ENCODE data around the gene COX7A2L. TPM values are rescaled to one million over a fixed set of nuclear protein-coding genes. Genes with fewer than 3 reads are reported as not detected.

Gene COX7A2L
- total and polyA plus RNA-seq, 9 of the 15 experiments (the other 6 are each of a cell fraction or from before 2014, with no cell fraction given) = 118 to 481 (median 163) TPM

DNA sequence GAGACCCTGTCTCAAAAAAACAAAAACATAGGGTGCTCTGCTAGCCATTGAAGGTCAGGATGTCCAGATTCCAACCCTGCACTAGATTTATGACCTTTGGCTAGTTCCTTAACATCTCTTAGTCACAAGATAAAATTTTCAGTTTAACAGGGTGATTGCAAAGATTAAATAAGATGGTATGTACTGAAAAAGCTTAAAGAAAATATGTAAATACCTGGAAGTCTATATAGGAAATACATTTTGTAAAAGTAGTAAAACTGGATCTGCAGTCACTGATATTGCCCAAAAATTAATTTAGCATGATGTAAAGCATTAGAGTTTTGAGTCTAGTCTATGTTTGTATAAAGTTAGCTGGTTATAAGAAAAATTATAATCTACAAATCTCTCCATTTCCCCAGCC is 5.4 kb upstream of the COX7A2L start:
- Histone ChIP-seq H3K4me3 (no peak overlapping the region), H3K9me1 (ENCODE audit: control insufficient read depth, insufficient read depth, low read length) (no peaks in the 10 kb centered on the region), H4K20me1 (replicated peaks; ENCODE audit: control insufficient read depth, insufficient read depth, low read length) (no peaks in the 10 kb centered on the region), H3K79me2 (ENCODE audit: control insufficient read depth, insufficient read depth, low read length) (no peaks in the 10 kb centered on the region), H3K4me2 (ENCODE audit: insufficient read depth, low read length) (no peak overlapping the region), H3K27me3 (ENCODE audit: control insufficient read depth in 2 of 2, insufficient read depth in 2 of 2, low read length in 2 of 2) (peaks cover 7 to 21% of the 10 kb centered on the region in 2 experiments), H3K4me1 (replicated peaks in 1 of 2; ENCODE audit: control insufficient read depth in 2 of 2, insufficient read depth in 2 of 2, low read length in 2 of 2) (peaks cover 4 to 5% of the 10 kb centered on the region in 2 experiments; a peak in 3 of 5 replicates), H3K9me3 (replicated peaks; ENCODE audit: control insufficient read depth, insufficient read depth, low read depth, low read length) (no peaks in the 10 kb centered on the region), H2AFZ (ENCODE audit: low read depth, low read length) (no peak overlapping the region), H3K27ac (ENCODE audit: extremely low read depth, low read depth, low read length) (no peak overlapping the region), H3K9ac (ENCODE audit: insufficient read depth in 1 of 2, low read depth in 2 of 2, low read length in 2 of 2) (no peak overlapping the region), H3K36me3 (ENCODE audit: control insufficient read depth, insufficient read depth, low read length) (no peaks in the 10 kb centered on the region)
- intact Hi-C loops (cut with micrococcal nuclease) = no loop called here
- ATAC-seq (no peak), FAIRE-seq (no peak), DNase-seq (ENCODE audit: extremely low read depth in 1 of 4, low spot score in 3 of 4) (no peak)
- no TSS peak for BruUV-seq (replicated peaks)
- ChIA-PET POLR2A (interaction anchor here (0.6 kb wide), 1 partner anchor 430 kb away, joined by 3 read pairs; no protein-coding TSS in a partner anchor), CTCF (ENCODE audit: low intra/inter-chr PET ratio) (no interaction called here)
- in situ Hi-C loops (cut with MboI) = no loop called here
- TF ChIP-seq CSDE1 (IDR thresholded peaks at IDR 0.05) (no peak), ARID3B (CRISPR knock-in tag; IDR thresholded peaks at IDR 0.05; ENCODE audit: borderline replicate concordance) (no peak), CBFB (CRISPR knock-in tag; IDR thresholded peaks at IDR 0.05) (no peak), TFAP4 (CRISPR knock-in tag; IDR thresholded peaks at IDR 0.05; ENCODE audit: borderline replicate concordance) (no peak), ETV5 (CRISPR knock-in tag; IDR thresholded peaks at IDR 0.05; ENCODE audit: low read depth) (no peak), MYC (IDR thresholded peaks at IDR 0.05; ENCODE audit: low read depth, low read length) (no peak), MYC (CRISPR knock-in tag; IDR thresholded peaks at IDR 0.05; ENCODE audit: borderline replicate concordance, low read depth) (no peak), NFIX (CRISPR knock-in tag; IDR thresholded peaks at IDR 0.05; ENCODE audit: low read depth) (no peak), ZNF431 (CRISPR knock-in tag; IDR thresholded peaks at IDR 0.05) (no peak), ZBTB5 (IDR thresholded peaks at IDR 0.05) (no peak), ZNF232 (CRISPR knock-in tag; IDR thresholded peaks at IDR 0.05) (no peak), SUPT5H (IDR thresholded peaks at IDR 0.05) (no peak)
- TF ChIP-seq, protein P1, sequence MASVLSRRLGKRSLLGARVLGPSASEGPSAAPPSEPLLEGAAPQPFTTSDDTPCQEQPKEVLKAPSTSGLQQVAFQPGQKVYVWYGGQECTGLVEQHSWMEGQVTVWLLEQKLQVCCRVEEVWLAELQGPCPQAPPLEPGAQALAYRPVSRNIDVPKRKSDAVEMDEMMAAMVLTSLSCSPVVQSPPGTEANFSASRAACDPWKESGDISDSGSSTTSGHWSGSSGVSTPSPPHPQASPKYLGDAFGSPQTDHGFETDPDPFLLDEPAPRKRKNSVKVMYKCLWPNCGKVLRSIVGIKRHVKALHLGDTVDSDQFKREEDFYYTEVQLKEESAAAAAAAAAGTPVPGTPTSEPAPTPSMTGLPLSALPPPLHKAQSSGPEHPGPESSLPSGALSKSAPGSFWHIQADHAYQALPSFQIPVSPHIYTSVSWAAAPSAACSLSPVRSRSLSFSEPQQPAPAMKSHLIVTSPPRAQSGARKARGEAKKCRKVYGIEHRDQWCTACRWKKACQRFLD (CRISPR knock-in tag; IDR thresholded peaks at IDR 0.05) = no peak
- TF ChIP-seq, protein P2, sequence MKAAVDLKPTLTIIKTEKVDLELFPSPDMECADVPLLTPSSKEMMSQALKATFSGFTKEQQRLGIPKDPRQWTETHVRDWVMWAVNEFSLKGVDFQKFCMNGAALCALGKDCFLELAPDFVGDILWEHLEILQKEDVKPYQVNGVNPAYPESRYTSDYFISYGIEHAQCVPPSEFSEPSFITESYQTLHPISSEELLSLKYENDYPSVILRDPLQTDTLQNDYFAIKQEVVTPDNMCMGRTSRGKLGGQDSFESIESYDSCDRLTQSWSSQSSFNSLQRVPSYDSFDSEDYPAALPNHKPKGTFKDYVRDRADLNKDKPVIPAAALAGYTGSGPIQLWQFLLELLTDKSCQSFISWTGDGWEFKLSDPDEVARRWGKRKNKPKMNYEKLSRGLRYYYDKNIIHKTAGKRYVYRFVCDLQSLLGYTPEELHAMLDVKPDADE (conservative IDR thresholded peaks at IDR 0.05; ENCODE audit: control insufficient read depth, low read depth, low read length) = no peak
- TF ChIP-seq, protein P3, sequence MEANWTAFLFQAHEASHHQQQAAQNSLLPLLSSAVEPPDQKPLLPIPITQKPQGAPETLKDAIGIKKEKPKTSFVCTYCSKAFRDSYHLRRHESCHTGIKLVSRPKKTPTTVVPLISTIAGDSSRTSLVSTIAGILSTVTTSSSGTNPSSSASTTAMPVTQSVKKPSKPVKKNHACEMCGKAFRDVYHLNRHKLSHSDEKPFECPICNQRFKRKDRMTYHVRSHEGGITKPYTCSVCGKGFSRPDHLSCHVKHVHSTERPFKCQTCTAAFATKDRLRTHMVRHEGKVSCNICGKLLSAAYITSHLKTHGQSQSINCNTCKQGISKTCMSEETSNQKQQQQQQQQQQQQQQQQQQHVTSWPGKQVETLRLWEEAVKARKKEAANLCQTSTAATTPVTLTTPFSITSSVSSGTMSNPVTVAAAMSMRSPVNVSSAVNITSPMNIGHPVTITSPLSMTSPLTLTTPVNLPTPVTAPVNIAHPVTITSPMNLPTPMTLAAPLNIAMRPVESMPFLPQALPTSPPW (CRISPR knock-in tag; IDR thresholded peaks at IDR 0.05) = no peak
